ENCODE data around the gene FLT3LG.

The FLT3LG gene

DNA sequence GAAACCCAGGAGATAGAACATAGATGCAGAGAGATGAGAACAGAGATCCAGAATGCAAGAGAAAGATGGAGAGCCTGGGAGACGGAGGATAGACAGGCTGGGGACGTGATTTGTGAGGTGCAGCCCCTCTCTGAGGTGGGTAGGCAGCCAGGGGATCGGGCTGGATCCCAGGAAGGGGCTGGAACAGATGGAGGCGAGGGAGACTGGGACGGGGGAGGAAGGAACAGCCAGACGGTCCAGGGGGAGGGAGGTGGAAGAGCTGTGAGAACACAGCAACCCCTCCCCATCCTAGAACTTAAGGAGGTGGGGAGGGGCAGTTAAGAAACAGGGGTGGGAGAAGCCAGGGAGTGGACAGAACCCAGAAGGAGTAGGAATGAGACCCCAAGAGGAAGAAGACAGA, 35.8 kb upstream of the FLT3LG start:
- H3K4me2 ChIP-seq (ENCODE audit: low read depth, low read length): no peak overlapping the region
- H4K20me1 ChIP-seq (ENCODE audit: insufficient read depth, low read length): no peaks in the 10 kb centered on the region
- H3K27me3 ChIP-seq (replicated peaks; ENCODE audit: insufficient read depth, low read length): peaks cover 89% of the 10 kb centered on the region
- no peak overlapping the region for H3K27ac ChIP-seq (ENCODE audit: low read length)
- no peak overlapping the region for H3K4me3 ChIP-seq (ENCODE audit: low read length)
- no peaks in the 10 kb centered on the region for H3F3A ChIP-seq (ENCODE audit: insufficient read depth, low read length)
- DNase-seq: no peak
- H3K36me3 ChIP-seq (replicated peaks; ENCODE audit: insufficient read depth, low read length): no peaks in the 10 kb centered on the region
- no peaks in the 10 kb centered on the region for H3K79me2 ChIP-seq (ENCODE audit: low read length)
- no peak overlapping the region for H2AFZ ChIP-seq (ENCODE audit: low read length)
- H3K9ac ChIP-seq (ENCODE audit: low read length): no peak overlapping the region
- no peaks in the 10 kb centered on the region for H3K4me1 ChIP-seq (ENCODE audit: low read length)
- no peaks in the 10 kb centered on the region for H3K9me3 ChIP-seq (replicated peaks; ENCODE audit: insufficient read depth, low read length)
- no peaks in the 10 kb centered on the region for H3K9me2 ChIP-seq (replicated peaks; ENCODE audit: insufficient read depth, low read length)
- TF ChIP-seq, protein P1, sequence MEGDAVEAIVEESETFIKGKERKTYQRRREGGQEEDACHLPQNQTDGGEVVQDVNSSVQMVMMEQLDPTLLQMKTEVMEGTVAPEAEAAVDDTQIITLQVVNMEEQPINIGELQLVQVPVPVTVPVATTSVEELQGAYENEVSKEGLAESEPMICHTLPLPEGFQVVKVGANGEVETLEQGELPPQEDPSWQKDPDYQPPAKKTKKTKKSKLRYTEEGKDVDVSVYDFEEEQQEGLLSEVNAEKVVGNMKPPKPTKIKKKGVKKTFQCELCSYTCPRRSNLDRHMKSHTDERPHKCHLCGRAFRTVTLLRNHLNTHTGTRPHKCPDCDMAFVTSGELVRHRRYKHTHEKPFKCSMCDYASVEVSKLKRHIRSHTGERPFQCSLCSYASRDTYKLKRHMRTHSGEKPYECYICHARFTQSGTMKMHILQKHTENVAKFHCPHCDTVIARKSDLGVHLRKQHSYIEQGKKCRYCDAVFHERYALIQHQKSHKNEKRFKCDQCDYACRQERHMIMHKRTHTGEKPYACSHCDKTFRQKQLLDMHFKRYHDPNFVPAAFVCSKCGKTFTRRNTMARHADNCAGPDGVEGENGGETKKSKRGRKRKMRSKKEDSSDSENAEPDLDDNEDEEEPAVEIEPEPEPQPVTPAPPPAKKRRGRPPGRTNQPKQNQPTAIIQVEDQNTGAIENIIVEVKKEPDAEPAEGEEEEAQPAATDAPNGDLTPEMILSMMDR (IDR thresholded peaks at IDR 0.05; ENCODE audit: low read length): no peak
- TF ChIP-seq EZH2 (optimal IDR thresholded peaks at IDR 0.05; ENCODE audit: low read depth, low read length) (no peak), EZH2phosphoT487 (IDR thresholded peaks at IDR 0.05; ENCODE audit: low read length) (no peak)

DNA sequence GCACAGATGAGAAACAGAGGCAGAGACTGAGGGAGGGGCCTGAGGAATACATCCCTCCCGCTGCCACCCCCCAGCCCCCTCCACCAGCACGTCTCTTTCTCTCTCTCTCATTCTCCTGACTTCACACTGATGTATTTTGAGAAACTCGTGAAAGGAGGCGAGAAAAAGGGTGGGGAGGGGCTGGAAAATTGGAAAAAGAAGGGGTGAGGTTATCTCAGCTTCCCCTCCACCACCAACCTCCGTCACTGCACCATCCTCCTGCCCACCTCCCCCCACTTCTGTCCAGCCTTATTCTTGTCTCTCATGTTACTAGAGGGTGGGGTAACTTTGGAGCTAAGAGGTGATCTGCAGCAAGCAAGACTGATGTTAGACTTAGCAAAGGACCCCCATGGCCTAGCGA, 34.2 kb upstream of the FLT3LG start:
- H3K27me3 ChIP-seq (replicated peaks; ENCODE audit: insufficient read depth, low read length): peaks cover 73% of the 10 kb centered on the region
- DNase-seq: no peak
- no peak overlapping the region for H3K9ac ChIP-seq (ENCODE audit: low read length)
- H4K20me1 ChIP-seq (ENCODE audit: insufficient read depth, low read length): no peaks in the 10 kb centered on the region
- no peak overlapping the region for H3K27ac ChIP-seq (ENCODE audit: low read length)
- no peaks in the 10 kb centered on the region for H3K9me2 ChIP-seq (replicated peaks; ENCODE audit: insufficient read depth, low read length)
- H2AFZ ChIP-seq (ENCODE audit: low read length): no peak overlapping the region
- no peaks in the 10 kb centered on the region for H3K36me3 ChIP-seq (replicated peaks; ENCODE audit: insufficient read depth, low read length)
- TF ChIP-seq EZH2phosphoT487 (IDR thresholded peaks at IDR 0.05; ENCODE audit: low read length) (no peak), EZH2 (optimal IDR thresholded peaks at IDR 0.05; ENCODE audit: low read depth, low read length) (no peak)
- TF ChIP-seq, protein P1 (IDR thresholded peaks at IDR 0.05; ENCODE audit: low read length): no peak
- no peak overlapping the region for H3K4me3 ChIP-seq (ENCODE audit: low read length)
- H3K4me2 ChIP-seq (ENCODE audit: low read depth, low read length): no peak overlapping the region
- no peaks in the 10 kb centered on the region for H3K9me3 ChIP-seq (replicated peaks; ENCODE audit: insufficient read depth, low read length)
- H3F3A ChIP-seq (ENCODE audit: insufficient read depth, low read length): no peaks in the 10 kb centered on the region
- no peaks in the 10 kb centered on the region for H3K79me2 ChIP-seq (ENCODE audit: low read length)
- H3K4me1 ChIP-seq (ENCODE audit: low read length): no peaks in the 10 kb centered on the region

DNA sequence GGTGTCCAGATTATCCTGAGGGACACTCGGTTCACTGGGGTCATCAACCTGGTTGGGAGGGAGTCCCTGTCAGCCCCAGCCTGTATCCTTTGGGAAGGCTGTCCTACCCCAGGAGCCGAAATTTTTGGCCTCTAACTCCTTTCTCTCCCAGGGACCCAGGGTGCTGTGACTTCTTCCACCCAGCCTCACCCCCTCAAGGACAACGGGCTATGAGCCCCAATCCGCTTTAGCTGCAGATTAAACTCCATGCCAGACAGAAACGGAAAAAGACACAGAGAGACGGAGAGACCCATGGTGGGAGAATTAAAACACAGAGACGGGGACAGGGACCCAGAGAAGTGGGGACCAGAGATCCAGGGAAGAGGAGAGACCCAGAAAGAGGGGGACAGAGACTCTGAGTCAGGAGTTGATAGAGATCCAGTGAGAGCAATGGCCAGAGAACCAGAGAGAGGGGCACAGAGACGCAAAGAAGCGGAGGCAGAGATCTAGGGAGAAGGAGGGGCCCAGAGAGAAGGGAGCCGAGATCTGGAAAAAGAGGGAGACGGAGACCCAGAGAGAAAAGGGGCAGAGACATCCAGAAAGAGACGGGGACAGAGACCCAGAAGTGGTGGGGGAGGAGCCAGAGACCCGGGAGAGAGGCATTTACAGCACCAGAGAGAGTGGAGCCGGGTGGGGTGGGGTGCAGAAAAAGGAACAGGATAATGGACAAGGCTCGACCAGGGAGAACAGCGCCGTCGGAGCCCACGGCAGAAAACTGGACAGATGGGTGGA, 33.4 kb upstream of the FLT3LG start:
- no peaks in the 10 kb centered on the region for H3K9me2 ChIP-seq (replicated peaks; ENCODE audit: insufficient read depth, low read length)
- H3K27me3 ChIP-seq (replicated peaks; ENCODE audit: insufficient read depth, low read length): peaks cover 65% of the 10 kb centered on the region
- H2AFZ ChIP-seq (ENCODE audit: low read length): no peak overlapping the region
- H3K27ac ChIP-seq (ENCODE audit: low read length): no peak overlapping the region
- no peak overlapping the region for H3K4me3 ChIP-seq (ENCODE audit: low read length)
- no peak for DNase-seq
- no peak overlapping the region for H3K9ac ChIP-seq (ENCODE audit: low read length)
- no peaks in the 10 kb centered on the region for H4K20me1 ChIP-seq (ENCODE audit: insufficient read depth, low read length)
- H3K79me2 ChIP-seq (ENCODE audit: low read length): no peaks in the 10 kb centered on the region
- H3K36me3 ChIP-seq (replicated peaks; ENCODE audit: insufficient read depth, low read length): no peaks in the 10 kb centered on the region
- H3K4me2 ChIP-seq (ENCODE audit: low read depth, low read length): no peak overlapping the region
- H3K9me3 ChIP-seq (replicated peaks; ENCODE audit: insufficient read depth, low read length): no peaks in the 10 kb centered on the region
- H3F3A ChIP-seq (ENCODE audit: insufficient read depth, low read length): no peaks in the 10 kb centered on the region
- TF ChIP-seq EZH2phosphoT487 (IDR thresholded peaks at IDR 0.05; ENCODE audit: low read length) (no peak), EZH2 (optimal IDR thresholded peaks at IDR 0.05; ENCODE audit: low read depth, low read length) (no peak)
- TF ChIP-seq, protein P1 (IDR thresholded peaks at IDR 0.05; ENCODE audit: low read length): no peak
- H3K4me1 ChIP-seq (ENCODE audit: low read length): no peaks in the 10 kb centered on the region
